NCI-H526 treated with DMSO at 0.1 percent for 48 hours (cell line): ENCODE data around the gene CST11.
"Not testable (repeated sequence)": the region's sequence is repeated elsewhere in the genome, so short reads cannot be mapped to it uniquely, and the experiment has no call there.

Experiments used
- DNase-seq: peaks from one replicate; lab custom pipeline; 2025; lab: John Stamatoyannopoulos, UW

The CST11 gene, protein sequence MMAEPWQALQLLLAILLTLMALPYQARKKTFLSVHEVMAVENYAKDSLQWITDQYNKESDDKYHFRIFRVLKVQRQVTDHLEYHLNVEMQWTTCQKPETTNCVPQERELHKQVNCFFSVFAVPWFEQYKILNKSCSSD

DNA sequence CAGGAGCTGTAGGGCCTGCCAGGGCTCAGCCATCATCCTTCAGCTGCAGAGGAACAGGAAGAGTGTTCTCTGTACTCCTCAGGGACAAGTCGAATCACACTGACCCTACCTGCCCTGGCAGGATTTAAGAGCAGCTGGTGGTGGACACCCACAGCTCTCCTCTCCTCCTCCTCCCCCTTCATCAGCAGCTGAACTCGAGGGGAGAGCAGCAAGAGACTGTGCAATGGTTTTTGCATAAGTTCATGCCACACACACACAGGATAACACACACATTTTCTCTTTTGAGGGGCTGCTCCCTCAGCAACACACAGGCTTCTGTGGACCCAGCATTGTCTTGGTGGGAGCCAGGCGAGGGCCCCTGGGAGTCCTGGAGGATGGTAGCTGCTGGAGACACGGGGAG lies at the start of gene CST11:
Gene CST11 (minus strand): TSS at position 101 of the 400 bp plus-strand sequence. CDS start 65 bp downstream, at position 36.
- no peak for DNase-seq

DNA sequence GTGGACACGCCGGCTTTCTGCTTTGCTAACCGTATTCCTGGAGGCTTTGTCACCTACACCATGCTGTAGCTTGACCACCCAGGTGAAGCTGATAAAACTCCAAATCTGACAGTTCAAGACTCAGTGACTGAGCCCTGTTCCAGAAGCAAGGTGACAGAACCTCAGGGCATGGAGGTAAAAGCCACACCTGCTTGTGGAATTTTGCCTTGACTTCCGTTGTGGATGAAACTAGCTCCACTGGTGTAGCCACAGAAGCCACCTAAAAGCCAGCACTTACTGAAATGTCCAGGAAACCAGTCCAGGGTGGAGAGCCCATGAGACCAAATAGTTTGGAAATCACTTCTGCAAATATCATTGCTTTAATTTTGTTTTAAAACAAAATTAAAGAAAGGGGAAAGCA lies 49.2 kb upstream of the CST11 start:
- no peak for DNase-seq

DNA sequence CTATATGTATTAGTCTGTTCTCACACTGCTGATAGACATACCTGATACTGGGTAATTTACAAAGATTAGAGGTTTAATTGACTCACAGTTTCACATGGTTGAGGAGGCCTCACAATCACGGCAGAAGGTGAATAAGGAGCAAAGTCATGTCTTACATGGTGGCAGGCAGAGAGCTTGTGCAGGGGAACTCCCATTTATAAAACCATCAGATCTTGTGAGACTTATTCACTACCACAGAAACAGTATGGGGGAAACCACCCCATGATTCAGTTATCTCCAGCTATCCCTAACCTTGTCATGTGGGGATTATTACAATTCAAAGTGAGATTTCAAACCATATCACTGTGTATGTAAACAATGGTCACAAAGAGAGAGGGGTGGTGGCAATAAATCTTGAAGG lies 44.9 kb upstream of the CST11 start:
- DNase-seq, result no peak

DNA sequence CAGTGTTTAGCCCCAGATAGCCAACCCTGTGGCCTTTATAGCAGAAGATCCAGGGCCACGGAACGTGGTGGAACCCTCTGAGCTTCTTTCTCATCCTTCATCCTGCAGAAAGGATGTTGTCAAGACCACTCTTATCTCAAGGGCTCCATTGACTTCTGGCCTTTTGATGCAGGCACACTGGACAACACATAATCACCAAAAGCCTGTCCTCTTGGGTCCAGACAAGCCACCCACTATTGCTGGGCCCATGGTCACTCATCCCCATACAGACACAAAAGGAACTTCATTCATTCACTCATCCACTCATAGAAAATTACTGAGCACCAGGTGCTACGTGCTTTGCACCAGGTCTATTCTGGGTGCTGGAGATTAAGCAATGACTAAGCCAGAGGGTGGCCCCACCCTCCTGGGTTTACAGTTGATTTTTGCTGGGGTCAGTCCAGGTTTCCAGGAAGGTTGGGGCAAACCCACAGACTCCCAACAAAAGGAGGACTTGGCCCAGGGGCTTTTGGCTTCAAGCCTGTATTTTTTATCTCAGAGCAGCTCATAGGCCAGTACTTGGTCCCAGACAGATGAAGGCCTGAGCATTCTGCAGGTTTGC lies 40.6 kb upstream of the CST11 start:
- DNase-seq, result no peak

GRCh38 chr20:23492292-23492691 lies 39.6 kb upstream of the CST11 start:
- no peak for DNase-seq

DNA sequence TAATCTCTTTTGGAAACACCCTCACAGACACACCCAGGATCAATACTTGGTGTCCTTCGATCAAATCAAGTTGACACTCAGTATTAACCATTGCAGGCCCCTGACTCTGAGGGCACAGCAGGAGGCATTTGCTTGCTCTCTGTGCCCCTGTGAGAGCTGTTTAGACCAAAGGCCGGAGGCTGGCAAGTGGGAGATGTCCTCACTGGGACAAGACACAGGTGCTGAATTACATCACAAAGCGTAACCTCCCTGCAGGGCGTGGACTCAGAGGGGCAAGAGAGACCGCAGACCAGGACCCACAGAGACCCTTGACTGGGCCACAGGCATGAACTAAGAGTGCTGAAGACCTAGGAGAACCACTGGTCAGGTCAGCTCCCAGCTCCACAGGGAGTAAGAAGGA lies 38.1 kb upstream of the CST11 start, which contains the start of gene CST8:
Gene CST8 (plus strand): TSS at position 301 of the 400 bp plus-strand sequence. CDS start 551 bp downstream, outside the sequence.
- DNase-seq, result no peak

- no peak for DNase-seq
Observed at GRCh38 chr20:23488996-23489395, 36.3 kb upstream of the CST11 start.

GRCh38 chr20:23488470-23488869 lies 35.8 kb upstream of the CST11 start:
- DNase-seq, result no peak

- no peak for DNase-seq
Observed at GRCh38 chr20:23484081-23484480, 31.4 kb upstream of the CST11 start.

DNA sequence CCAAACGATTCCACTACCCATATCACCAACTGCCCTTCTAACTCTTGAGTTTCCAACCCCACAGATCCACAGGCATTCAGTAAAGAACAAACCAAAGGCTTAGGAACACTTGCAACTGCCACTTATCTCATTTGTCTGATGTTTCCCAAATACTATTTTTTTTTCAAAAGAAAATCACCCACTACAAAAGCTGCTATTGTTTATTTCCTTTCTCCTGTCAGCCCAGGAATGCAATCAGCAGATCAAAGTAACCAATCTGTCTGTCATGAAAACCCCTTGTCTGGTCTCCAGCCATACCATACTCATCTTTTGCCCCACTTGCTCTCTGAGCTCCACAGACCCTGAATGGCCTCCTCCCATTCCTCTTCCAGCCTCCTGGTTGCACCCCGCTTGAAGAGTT lies 29.5 kb upstream of the CST11 start:
- DNase-seq, result no peak

- DNase-seq, result no peak
Observed at GRCh38 chr20:23479043-23479442, 26.4 kb upstream of the CST11 start.

DNA sequence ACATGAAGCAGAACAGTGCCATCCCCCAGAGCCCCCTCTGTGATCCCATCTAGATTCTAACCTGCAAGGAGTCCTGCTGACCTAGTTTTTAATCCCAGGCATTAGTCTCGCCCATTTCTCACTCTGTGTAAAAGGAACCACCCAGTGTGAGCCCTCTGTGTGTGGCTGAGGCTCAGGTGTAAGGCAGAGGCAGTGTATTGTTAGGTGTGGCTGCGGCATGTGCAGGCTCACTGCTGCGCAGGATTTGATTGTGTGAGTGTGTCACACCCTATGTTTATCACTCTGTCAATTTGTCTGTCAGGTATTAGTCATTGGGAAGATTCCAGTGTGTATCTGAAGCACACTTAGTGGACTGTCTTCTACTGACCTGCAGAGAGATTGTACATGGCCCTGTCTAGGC lies 24.5 kb upstream of the CST11 start:
- DNase-seq, result no peak

- DNase-seq, result no peak
Observed at GRCh38 chr20:23476015-23476754, 23.5 kb upstream of the CST11 start.

GRCh38 chr20:23475395-23475794 lies 22.7 kb upstream of the CST11 start:
- no peak for DNase-seq

DNA sequence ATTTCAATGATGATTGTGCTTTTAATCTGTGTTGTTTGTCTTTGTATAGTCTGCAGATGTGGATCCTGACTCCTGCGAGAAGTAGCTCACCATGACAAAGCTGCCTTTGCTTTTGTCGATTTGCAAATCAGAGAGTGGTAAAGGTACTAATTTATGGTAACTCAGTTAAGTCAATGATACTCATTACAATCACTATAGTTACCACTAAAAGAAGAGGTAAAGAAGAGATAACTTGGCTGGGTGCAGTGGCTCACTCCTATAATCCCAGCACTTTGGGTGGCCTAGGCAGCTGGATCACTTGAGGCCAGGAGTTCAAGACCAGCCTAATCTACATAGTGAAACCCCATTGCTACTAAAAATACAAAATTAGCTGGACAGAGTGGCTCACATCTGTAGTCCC lies 20.6 kb upstream of the CST11 start:
- DNase-seq, result not testable (repeated sequence)

DNA sequence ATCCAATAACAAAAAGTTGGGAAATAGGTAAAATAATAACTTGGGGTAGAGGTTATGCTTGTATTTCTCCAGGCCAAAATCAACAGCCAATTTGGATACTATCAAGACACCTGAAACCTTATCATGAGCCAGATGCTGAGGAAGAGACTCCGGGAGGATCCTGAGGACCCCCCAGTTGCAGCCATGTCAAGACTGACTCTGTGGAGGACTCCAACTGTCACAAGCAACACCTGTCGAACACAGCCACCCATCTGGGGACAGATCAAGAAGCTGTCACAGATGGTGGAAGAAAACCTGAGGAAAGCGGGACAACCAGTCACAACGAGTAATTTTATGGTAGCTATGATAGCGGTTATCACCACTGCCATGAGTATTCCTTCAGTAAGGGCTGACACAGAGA lies 19.6 kb upstream of the CST11 start:
- DNase-seq, result not testable (repeated sequence)

DNA sequence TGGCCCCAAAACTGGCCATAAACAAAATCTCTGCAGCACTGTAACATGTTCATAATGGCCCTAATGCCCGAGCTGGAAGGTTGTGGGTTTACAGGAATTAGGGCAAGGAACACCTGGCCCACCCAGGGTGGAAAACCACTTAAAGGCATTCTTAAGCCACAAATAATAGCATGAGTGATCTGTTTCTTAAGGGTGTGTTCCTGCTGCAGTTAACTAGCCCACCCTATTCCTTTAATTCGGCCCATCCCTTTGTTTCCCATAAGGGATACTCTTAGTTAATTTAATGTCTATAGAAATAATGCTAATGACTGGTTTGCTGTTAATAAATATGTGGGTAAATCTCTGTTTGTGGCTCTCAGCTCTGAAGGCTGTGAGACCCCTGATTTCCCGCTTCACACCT lies 14.3 kb upstream of the CST11 start:
- DNase-seq, result not testable (repeated sequence)

GRCh38 chr20:23461180-23461579 lies 8.5 kb upstream of the CST11 start:
- DNase-seq, result no peak

GRCh38 chr20:23459461-23460150 lies 6.9 kb upstream of the CST11 start:
- no peak for DNase-seq

DNA sequence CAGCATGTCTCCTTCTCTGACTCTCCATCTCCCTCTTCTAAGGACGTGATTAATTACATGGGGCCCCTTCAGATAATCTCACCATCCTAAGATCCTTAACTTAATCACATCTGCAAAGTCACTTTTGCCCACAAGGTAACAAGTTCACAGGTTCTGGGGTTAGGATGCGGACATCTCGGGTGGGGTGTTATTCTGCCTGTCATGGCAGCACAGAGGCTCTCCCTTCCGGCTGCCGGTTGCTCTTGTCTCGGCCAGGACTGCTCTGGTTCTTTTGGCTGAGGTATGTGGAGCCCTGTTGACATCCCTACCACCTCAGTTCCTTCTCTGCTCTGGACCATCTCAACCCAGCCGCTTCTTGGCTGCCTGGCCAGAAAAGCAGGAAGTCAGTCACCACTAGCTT lies 4.2 kb upstream of the CST11 start:
- no peak for DNase-seq

DNA sequence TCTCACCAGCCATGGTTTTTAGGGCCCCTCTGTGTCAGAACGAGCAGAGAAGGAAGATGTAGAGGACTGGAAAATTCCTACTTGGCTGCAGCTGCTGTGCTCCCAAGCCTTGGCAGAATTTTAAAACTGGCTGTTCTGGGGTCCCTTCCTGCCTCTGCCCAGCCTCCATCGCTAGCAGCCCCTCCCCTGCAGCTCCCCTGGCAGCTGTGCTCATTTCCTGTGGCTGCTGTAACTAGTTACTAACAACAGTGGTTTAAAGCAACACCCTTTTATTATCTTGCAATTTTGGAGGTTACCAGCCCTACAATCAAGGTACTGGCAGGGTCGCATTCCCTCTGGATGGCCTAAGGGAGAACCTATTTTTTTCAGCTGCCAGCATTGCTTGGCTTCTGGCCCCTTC lies 3.7 kb upstream of the CST11 start:
- no peak for DNase-seq

DNA sequence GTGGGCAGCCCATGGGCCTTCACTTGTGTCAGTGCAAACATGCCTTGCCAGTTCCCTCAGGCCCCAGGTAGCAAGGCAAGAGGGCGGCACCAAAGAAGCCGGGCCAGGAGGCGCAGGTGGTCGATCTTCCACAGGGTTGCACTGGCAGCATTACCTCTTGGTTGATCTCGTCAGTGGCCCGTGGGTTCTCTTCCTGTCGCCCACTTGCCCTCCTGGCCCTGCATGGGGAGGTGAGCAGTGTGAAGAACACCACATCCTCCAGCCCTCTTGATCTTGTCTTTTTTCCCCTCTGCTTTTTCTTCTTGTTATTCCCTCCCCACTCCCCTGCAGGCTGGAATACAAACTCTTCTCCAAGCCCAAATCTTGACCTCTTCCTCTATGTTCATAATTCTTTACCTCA lies 3.0 kb upstream of the CST11 start:
- no peak for DNase-seq

GRCh38 chr20:23454816-23455215 lies 2.1 kb upstream of the CST11 start:
- DNase-seq, result no peak
